Nephron progenitor cell (in vitro differentiated cells): ENCODE measurements around the gene CBR1.
"Not testable (repeated sequence)": the region's sequence is repeated elsewhere in the genome, so short reads cannot be mapped to it uniquely, and the experiment has no call there.

Source experiments
- DNase-seq: peaks from one replicate; pipeline ENCODE4 v3.0.0; 2021
- H3K27ac Mint-ChIP-seq: 2 replicates; pipeline ENCODE4 v1.8.0; 2021; ENCODE audit warnings: mild to moderate bottlenecking, moderate library complexity, mixed read lengths
- H3K27me3 Mint-ChIP-seq: 2 replicates; pipeline ENCODE4 v1.8.0; 2021; ENCODE audit warnings: mild to moderate bottlenecking, low read depth, mixed read lengths; ENCODE audit not compliant: poor library complexity
- H3K36me3 Mint-ChIP-seq: 2 replicates; pipeline ENCODE4 v1.8.0; 2021; ENCODE audit warnings: low read depth, mixed read lengths
- H3K4me1 Mint-ChIP-seq: 2 replicates; pipeline ENCODE4 v1.8.0; 2021; ENCODE audit warnings: mixed read lengths
- H3K4me3 Mint-ChIP-seq: 2 replicates; pipeline ENCODE4 v1.8.0; 2021; ENCODE audit warnings: mild to moderate bottlenecking, moderate library complexity, mixed read lengths
- H3K9me3 Mint-ChIP-seq: 2 replicates; pipeline ENCODE4 v1.8.0; 2021; ENCODE audit warnings: mild to moderate bottlenecking, moderate library complexity, mixed read lengths
- TF ChIP-seq, protein P1 (sequence below): fragments of 200-600 bp; sonication (generic); IDR thresholded peaks from 2 replicates; pipeline ENCODE4 v1.5.0; 2021; ENCODE audit warnings: antibody characterized with exemption

Gene CBR1

GRCh38 chr21:36098182-36098532, 28.3 kb downstream of the CBR1 start:
- peaks cover 12% of the 10 kb centered on the region for H3K36me3 Mint-ChIP-seq
- TF ChIP-seq, protein P1, sequence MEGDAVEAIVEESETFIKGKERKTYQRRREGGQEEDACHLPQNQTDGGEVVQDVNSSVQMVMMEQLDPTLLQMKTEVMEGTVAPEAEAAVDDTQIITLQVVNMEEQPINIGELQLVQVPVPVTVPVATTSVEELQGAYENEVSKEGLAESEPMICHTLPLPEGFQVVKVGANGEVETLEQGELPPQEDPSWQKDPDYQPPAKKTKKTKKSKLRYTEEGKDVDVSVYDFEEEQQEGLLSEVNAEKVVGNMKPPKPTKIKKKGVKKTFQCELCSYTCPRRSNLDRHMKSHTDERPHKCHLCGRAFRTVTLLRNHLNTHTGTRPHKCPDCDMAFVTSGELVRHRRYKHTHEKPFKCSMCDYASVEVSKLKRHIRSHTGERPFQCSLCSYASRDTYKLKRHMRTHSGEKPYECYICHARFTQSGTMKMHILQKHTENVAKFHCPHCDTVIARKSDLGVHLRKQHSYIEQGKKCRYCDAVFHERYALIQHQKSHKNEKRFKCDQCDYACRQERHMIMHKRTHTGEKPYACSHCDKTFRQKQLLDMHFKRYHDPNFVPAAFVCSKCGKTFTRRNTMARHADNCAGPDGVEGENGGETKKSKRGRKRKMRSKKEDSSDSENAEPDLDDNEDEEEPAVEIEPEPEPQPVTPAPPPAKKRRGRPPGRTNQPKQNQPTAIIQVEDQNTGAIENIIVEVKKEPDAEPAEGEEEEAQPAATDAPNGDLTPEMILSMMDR, result no peak
- peaks cover 41% of the 10 kb centered on the region for H3K4me1 Mint-ChIP-seq
- H3K27me3 Mint-ChIP-seq, result peaks cover 21% of the 10 kb centered on the region
- H3K27ac Mint-ChIP-seq, result no peak overlapping the region
- no peak for DNase-seq
- no peak overlapping the region for H3K4me3 Mint-ChIP-seq
- peaks cover 35% of the 10 kb centered on the region for H3K9me3 Mint-ChIP-seq

DNA sequence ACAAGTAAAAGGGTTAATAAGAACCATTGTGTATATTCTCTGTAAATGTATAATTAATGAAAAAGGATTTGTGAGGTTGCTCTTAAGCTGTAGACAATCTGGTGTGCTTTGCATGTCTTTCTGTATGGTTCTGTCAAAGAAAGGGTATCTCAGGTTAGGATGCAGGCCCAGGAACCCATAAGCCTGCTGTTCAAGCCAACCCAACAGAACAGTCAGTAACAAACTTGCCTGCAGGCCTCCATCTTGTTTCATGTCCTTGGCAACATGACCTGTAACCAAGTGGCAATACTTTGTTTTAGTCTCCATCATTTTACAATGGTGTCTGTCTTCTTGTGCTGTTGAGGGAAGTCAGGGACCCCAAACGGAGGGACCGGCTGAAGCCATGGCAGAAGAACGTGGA, 29.2 kb downstream of the CBR1 start:
- no peak for DNase-seq
- Mint-ChIP-seq H3K4me3 (no peak overlapping the region), H3K27ac (no peak overlapping the region), H3K36me3 (peaks cover 4% of the 10 kb centered on the region), H3K9me3 (peaks cover 31% of the 10 kb centered on the region), H3K27me3 (peaks cover 21% of the 10 kb centered on the region), H3K4me1 (peaks cover 41% of the 10 kb centered on the region)
- TF ChIP-seq, protein P1, result no peak

DNA sequence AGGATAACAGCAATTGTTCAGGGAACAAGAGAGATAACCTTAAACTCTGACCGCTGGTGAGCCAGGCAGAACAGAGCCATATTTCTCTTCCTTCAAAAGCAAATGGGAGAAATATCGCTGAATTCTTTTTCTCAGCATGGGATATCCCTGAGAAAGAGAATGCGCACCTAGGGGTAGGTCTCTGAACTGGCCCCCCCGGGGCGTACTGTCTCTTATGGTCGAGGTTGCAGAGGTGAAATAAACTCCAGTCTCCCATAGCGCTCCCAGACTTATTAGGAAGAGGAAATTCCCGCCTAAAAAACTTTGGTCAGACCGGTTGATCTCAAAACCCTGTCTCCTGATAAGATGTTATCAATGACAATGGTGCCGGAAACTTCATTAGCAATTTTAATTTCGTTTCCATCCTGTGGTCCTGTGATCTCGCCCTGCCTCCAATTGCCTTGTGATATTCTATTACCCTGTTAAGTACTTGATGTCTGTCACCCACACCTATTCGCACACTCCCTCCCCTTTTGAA, 29.9 kb downstream of the CBR1 start:
- H3K36me3 Mint-ChIP-seq, result not testable (repeated sequence)
- peaks cover 28% of the 10 kb centered on the region for H3K27me3 Mint-ChIP-seq

GRCh38 chr21:36100971-36101641, 31.3 kb downstream of the CBR1 start:
- Mint-ChIP-seq H3K36me3 (peaks cover 5% of the 10 kb centered on the region), H3K27me3 (peaks cover 42% of the 10 kb centered on the region), H3K9me3 (peaks cover 23% of the 10 kb centered on the region), H3K27ac (no peak overlapping the region), H3K4me3 (no peak overlapping the region), H3K4me1 (peaks cover 59% of the 10 kb centered on the region)
- DNase-seq, result no peak
- TF ChIP-seq, protein P1, result no peak

More for the DNA sequence above, 29.9 kb downstream of the CBR1 start:
- H3K4me1 Mint-ChIP-seq, result peaks cover 48% of the 10 kb centered on the region
- peaks cover 33% of the 10 kb centered on the region for H3K9me3 Mint-ChIP-seq
- DNase-seq, H3K27ac Mint-ChIP-seq: not testable (repeated sequence)
- H3K4me3 Mint-ChIP-seq, result peak overlapping the region; percentile 24

- Mint-ChIP-seq H3K27ac (no peak overlapping the region), H3K4me3 (no peak overlapping the region)
Observed at GRCh38 chr21:36103434-36103833, 33.6 kb downstream of the CBR1 start.

More at GRCh38 chr21:36103434-36103833, 33.6 kb downstream of the CBR1 start:
- TF ChIP-seq, protein P1, result no peak
- Mint-ChIP-seq H3K36me3 (peaks cover 5% of the 10 kb centered on the region), H3K4me1 (peaks cover 41% of the 10 kb centered on the region), H3K27me3 (peaks cover 48% of the 10 kb centered on the region), H3K9me3 (peaks cover 18% of the 10 kb centered on the region)
- no peak for DNase-seq
